Stomach (tissue), 9 donors: Measurements from ENCODE around the gene FCRL4. TPM values are rescaled to one million over a fixed set of nuclear protein-coding genes. Genes with fewer than 3 reads are reported as not detected.
"Not testable (repeated sequence)": the region's sequence is repeated elsewhere in the genome, so short reads cannot be mapped to it uniquely, and the experiment has no call there.

Source experiments
- DNase-seq, 2 donors: peaks; one replicate each; pipeline versions ENCODE4 v3.0.0 to v3.0.0-alpha.2; 2013 to 2019
- H3K27ac ChIP-seq, 5 donors: fragments of 200-600 bp in 4 of 5; sonication (generic) in 4 of 5; one replicate each; pipeline ENCODE4 v1.5.1; 2013 to 2019; ENCODE audit warnings: mild to moderate bottlenecking in 1 of 5, moderate library complexity in 1 of 5
- H3K27me3 ChIP-seq, 3 donors: fragments of 200-600 bp; sonication (generic); one replicate each; pipeline ENCODE4 v1.5.1; 2017 to 2019; ENCODE audit warnings: mixed run types in 1 of 3
- H3K36me3 ChIP-seq, 4 donors: fragments of 200-600 bp; sonication (generic); 1 replicate in 3 of 4; 2 replicates in 1 of 4; pipeline ENCODE4 v1.5.1; 2016 to 2019
- H3K4me1 ChIP-seq, 4 donors: fragments of 200-600 bp; sonication (generic); one replicate each; pipeline ENCODE4 v1.5.1; 2016 to 2019
- H3K4me3 ChIP-seq, 4 donors: fragments of 200-600 bp; sonication (generic) in 3 of 4; one replicate each; pipeline ENCODE4 v1.5.1; 2016 to 2019; ENCODE audit warnings: mild to moderate bottlenecking in 1 of 4
- H3K9me3 ChIP-seq, 4 donors: fragments of 200-600 bp; sonication (generic); one replicate each; pipeline ENCODE4 v1.5.1; 2016 to 2019
- EP300 ChIP-seq: sonication (generic); formaldehyde crosslinking; IDR thresholded peaks from one replicate; pipeline ENCODE4 v1.6.1; 2017; ENCODE audit warnings: antibody characterized with exemption
- POLR2A ChIP-seq, 4 donors: fragments of 450-650 bp; IDR thresholded peaks; one replicate each; pipeline ENCODE4 v1.6.1; 2016; ENCODE audit warnings: antibody characterized with exemption in 4 of 4, control low read depth in 2 of 4, mild to moderate bottlenecking in 1 of 4, moderate library complexity in 1 of 4
- POLR2AphosphoS5 ChIP-seq, 3 donors: sonication (generic); formaldehyde crosslinking; IDR thresholded peaks; one replicate each; pipeline ENCODE4 v1.6.1; 2016; ENCODE audit warnings: antibody characterized with exemption in 3 of 3
- WGBS, 5 donors: extraction: QIAGEN DNeasy Blood & Tissue Kit in 3 of 5; methylation state at CpG; one replicate each; pipeline versions ENCODE4 v1.1.5 to v1.1.7; 2013 to 2018; 5-methylcytosine and 5-hydroxymethylcytosine counted together
- intact Hi-C: fragments of 100-400 bp; cut with DNase I; formaldehyde crosslinking; loops from one replicate; pipeline ENCODE4 v1.15.1; 2023; ENCODE audit warnings: low total_unique reads
- polyA plus RNA-seq, 3 donors: library from polyadenylated mRNA; stranded (reverse); fragments of 200-250 nt; gene quantifications; one replicate each; pipeline ENCODE4 v1.2.3, GENCODE V29; 2013
- total RNA-seq, 5 donors: library from RNA; depleted of rRNA; stranded (reverse); fragments of >200 nt; gene quantifications; one replicate each; pipeline versions ENCODE4 v1.1.0 to v1.2.3, GENCODE V29; 2014 to 2016
- TF ChIP-seq, protein P1 (sequence below), 7 experiments: fragments of 450-650 bp in 4 of 7; fragments of 200-600 bp in 3 of 7; sonication (generic) in 3 of 7; IDR thresholded peaks; one replicate each; pipeline ENCODE4 v1.5.1; 2016 to 2019; ENCODE audit warnings: antibody characterized with exemption in 7 of 7, control low read depth in 2 of 7, mild to moderate bottlenecking in 1 of 7
- donor health status: healthy with polysubstance abuse.
- donor health status: Bipolar disorder and iron deficiency.
- donor health status: healthy.

Gene FCRL4
- total and polyA plus RNA-seq, 8 donors = 0.15 TPM; not detected in 7

DNA sequence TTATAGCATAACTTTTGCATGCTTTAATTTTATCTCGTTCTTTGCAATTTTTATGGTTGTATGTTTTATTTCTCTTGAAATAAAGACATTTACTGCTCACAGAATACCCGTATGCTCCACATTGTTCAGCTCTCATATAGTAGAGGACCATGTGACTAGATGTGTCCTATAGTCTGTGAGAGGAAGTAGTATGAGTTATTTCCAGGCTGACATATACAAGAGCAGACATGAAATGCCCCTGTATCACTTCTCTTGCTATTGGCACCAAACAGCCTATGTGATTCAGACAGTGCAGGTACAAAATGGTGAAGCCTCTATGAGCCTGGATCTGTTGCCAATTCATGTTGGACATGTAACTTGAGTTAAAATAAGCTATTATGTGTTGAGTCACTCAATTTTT lies 39.8 kb downstream of the FCRL4 start:
- intact Hi-C loops = no loop called here
- TF ChIP-seq POLR2A (IDR thresholded peaks at IDR 0.05) = no peak
- TF ChIP-seq EP300 = no peak
- TF ChIP-seq, protein P1, sequence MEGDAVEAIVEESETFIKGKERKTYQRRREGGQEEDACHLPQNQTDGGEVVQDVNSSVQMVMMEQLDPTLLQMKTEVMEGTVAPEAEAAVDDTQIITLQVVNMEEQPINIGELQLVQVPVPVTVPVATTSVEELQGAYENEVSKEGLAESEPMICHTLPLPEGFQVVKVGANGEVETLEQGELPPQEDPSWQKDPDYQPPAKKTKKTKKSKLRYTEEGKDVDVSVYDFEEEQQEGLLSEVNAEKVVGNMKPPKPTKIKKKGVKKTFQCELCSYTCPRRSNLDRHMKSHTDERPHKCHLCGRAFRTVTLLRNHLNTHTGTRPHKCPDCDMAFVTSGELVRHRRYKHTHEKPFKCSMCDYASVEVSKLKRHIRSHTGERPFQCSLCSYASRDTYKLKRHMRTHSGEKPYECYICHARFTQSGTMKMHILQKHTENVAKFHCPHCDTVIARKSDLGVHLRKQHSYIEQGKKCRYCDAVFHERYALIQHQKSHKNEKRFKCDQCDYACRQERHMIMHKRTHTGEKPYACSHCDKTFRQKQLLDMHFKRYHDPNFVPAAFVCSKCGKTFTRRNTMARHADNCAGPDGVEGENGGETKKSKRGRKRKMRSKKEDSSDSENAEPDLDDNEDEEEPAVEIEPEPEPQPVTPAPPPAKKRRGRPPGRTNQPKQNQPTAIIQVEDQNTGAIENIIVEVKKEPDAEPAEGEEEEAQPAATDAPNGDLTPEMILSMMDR (IDR thresholded peaks at IDR 0.05) = no peak
- TF ChIP-seq POLR2AphosphoS5 (IDR thresholded peaks at IDR 0.05) = no peak
- no peak overlapping the region for H3K27ac ChIP-seq
- peaks cover 0 to 7% (median 0%) of the 10 kb centered on the region in 3 donors for H3K27me3 ChIP-seq
- no peak overlapping the region for H3K4me3 ChIP-seq
- H3K36me3 ChIP-seq = no peaks in the 10 kb centered on the region
- WGBS, 5 donors = 62 to 85% (median 76%) methylated on average over 2 of the region's 2 CpGs
- no peaks in the 10 kb centered on the region for H3K4me1 ChIP-seq
- no peaks in the 10 kb centered on the region for H3K9me3 ChIP-seq
- no peak for DNase-seq

DNA sequence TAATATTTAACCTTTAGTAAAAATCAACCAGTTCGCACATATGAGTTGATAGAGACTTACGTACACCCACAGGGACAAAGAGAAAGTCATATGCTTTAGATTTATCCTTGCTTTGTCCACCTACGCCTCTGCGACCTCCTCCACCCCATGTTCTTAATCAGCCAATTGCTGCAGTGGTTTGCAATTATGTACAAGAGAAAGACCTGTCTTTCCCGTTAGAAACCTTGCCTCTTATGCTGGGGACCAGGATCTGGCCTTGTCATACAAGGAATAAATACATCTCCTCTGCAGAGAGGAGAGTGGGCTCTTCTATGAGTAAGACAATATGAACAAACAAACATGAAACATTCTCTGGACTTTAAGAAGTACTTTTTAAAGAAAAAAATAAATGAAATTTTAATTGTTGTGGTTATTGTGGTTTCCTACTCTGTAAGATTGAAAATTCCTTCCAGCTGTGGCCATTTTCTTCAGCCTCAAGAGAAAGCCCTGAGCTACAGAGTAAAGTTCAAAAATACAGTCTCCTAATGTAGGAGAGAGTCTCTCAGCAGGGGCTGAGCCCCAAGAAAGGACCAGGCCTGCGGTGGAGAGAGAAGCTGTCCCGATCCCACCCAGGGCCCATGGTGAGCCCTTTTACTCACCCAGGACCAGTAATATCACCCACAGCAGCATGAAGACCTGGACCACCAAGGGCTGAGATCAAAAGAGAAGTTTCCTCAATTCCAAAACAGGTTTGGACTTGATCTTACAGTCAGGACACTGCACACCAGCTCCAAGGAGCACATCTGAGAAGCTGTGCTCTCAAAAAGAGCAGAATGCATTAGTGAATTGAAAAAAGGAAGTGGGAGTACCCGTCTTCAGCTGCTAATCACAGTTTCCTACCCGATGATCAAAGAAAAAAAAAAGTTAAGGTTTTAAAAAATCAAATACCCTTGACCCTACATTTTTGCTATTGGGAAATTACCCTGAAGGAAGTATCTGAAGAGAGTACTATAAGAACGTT lies 45.9 kb downstream of the FCRL4 start, which contains the start of gene FCRL5:
TSS of gene FCRL5 (minus strand) at position 822 of the 1,000 bp plus-strand sequence. CDS start at position 669, 153 bp downstream.
- H3K4me1 ChIP-seq = no peaks in the 10 kb centered on the region
- H3K27ac ChIP-seq = no peak within 1 kb of the TSS
- no peaks in the 10 kb centered on the region for H3K27me3 ChIP-seq
- DNase-seq = no peak
- no peaks in the 10 kb centered on the region for H3K36me3 ChIP-seq
- intact Hi-C loops = no loop called here
- no peak for TF ChIP-seq POLR2AphosphoS5 (IDR thresholded peaks at IDR 0.05)
- TF ChIP-seq, protein P1 (IDR thresholded peaks at IDR 0.05) = no peak
- no peak for TF ChIP-seq EP300
- no peak for TF ChIP-seq POLR2A (IDR thresholded peaks at IDR 0.05)
- H3K4me3 ChIP-seq = peak within 1 kb of the TSS in 1 of 4 donors; percentile 22
- H3K9me3 ChIP-seq = no peaks in the 10 kb centered on the region
- WGBS, 5 donors = 65 to 76% (median 74%) methylated on average over 10 of the region's 10 CpGs

DNA sequence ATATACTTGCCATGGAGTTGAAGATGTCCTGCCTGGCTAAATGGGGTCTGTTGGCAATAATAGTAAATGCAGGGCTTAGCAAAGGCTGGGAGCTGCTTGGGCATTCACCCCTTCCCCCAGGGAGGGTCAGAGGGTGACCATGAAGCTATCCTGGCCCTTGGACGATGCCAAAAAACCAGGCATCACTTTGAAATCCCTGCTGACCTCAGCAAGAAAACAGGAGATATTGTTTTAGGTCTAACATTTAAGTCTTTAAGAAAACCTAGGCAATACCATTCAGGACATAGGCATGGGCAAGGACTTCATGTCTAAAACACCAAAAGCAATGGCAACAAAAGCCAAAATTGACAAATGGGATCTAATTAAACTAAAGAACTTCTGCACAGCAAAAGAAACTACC lies 49.8 kb downstream of the FCRL4 start:
- intact Hi-C loops, H3K9me3 ChIP-seq, H3K4me1 ChIP-seq, DNase-seq, H3K27ac ChIP-seq, H3K4me3 ChIP-seq, H3K27me3 ChIP-seq, H3K36me3 ChIP-seq: not testable (repeated sequence)
- WGBS, 5 donors = 68 to 100% (median 81%) methylated on average over 1 of the region's 1 CpG

DNA sequence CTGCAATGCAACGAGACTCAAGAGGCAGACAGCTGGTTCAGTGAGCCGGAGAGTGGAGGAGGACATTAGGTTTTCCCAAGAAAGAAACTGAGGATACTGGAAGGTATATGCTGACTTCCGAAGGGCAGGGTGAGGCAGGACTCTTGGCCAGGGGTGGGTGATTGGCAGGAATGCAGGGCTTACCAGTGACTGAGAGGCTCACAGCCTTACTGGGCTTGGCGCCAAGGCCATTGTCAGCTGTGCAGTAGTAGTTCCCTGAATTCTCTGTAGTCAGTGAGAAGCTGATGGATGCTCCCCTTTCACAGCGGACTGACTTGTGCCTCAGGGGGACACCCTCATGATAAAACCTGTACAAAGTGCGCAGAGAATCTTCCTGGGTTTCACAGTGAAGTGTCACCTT lies 55.2 kb downstream of the FCRL4 start:
- no peaks in the 10 kb centered on the region for H3K9me3 ChIP-seq
- 68 to 73% (median 72%) methylated on average over 6 of the region's 6 CpGs for WGBS, 5 donors
- intact Hi-C loops = no loop called here
- peaks cover 0 to 4% (median 0%) of the 10 kb centered on the region in 3 donors for H3K27me3 ChIP-seq
- no peak overlapping the region for H3K27ac ChIP-seq
- no peaks in the 10 kb centered on the region for H3K36me3 ChIP-seq
- H3K4me1 ChIP-seq = no peaks in the 10 kb centered on the region
- DNase-seq = no peak
- H3K4me3 ChIP-seq = no peak overlapping the region
- TF ChIP-seq POLR2AphosphoS5 (IDR thresholded peaks at IDR 0.05) (no peak), EP300 (no peak), POLR2A (IDR thresholded peaks at IDR 0.05) (no peak)

GRCh38 chr1:157540852-157541251 lies 57.0 kb downstream of the FCRL4 start:
- Histone ChIP-seq H3K4me3 (no peak overlapping the region), H3K36me3 (no peaks in the 10 kb centered on the region), H3K4me1 (no peaks in the 10 kb centered on the region), H3K9me3 (no peaks in the 10 kb centered on the region), H3K27ac (no peak overlapping the region), H3K27me3 (peaks cover 0 to 4% (median 0%) of the 10 kb centered on the region in 3 donors)
- DNase-seq = no peak
- intact Hi-C loops = no loop called here
- 73 to 84% (median 77%) methylated on average over 3 of the region's 3 CpGs for WGBS, 5 donors
- TF ChIP-seq POLR2AphosphoS5 (IDR thresholded peaks at IDR 0.05) (no peak), POLR2A (IDR thresholded peaks at IDR 0.05) (no peak), EP300 (no peak)
- TF ChIP-seq, protein P1 (IDR thresholded peaks at IDR 0.05) = no peak
